G401.6 (cell line): ENCODE data around the gene CLEC20A.

ENCODE experiments used
- FAIRE-seq: peaks from 2 replicates; lab custom pipeline; 2012; peaks lifted over from hg19 to GRCh38; lab: Jason Lieb, UNC

CLEC20A gene

DNA sequence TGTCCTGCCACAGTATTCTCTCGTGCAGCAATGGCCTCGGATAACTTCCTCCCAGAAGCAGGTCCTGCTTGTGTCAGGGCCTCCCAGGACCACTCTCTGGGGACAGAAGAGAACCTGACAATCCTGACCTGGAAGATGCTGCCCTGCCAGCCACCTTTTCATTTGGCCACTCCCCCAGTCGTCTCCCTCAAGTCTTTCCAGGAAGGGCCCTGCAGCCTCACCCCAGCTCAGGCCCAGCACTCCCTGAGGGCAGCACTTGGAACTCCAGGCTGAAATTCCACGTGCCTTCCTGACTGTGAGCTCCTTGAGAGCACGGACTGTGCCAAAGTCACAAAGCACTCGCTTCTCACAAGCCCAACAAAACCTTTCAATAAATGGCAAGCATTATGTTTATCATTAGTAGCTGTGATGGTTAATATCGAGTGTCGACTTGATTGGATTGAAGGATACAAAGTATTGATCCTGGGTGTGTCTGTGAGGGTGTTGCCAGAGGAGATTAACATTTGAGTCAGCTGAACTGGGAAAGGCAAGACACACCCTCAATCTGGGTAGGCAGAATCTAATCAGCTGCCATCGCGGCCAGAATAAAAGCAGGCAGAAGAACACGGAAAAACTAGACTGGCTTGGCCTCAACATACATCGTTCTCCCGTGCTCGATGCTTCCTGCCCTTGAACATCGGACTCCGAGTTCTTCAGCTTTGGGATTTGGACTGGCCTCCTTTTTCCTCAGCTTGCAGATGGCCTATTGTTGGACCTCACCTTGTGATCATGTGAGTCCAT is 2.3 kb upstream of the CLEC20A start:
- no peak for FAIRE-seq

DNA sequence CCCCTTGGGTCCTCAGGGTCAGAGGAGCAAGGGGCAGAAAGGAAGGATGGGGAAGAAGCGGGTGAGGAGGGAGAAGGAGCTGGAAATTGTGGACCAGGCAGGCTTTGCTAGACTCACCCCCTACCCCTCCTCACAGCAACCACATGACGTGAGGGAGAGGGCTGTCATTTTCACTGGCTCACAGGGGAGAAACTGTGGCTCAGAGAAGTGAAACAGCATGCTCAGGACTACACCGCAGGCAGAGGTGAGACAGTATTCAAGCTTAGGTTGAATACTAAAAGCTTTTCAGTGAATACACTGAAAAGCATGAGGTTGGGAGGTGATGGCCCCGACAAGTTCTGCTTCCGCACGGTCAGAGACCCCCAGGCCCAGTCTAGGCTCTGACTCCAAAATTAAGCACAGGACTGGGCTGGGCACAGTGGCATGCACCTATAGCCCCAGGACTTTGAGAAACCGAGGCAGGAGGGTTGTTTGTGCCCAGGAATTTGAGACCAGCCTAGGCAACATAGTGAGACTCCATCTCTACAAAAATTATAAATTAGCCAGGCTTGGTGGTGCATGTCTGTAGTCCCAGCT is 1.2 kb upstream of the CLEC20A start:
- FAIRE-seq: no peak

DNA sequence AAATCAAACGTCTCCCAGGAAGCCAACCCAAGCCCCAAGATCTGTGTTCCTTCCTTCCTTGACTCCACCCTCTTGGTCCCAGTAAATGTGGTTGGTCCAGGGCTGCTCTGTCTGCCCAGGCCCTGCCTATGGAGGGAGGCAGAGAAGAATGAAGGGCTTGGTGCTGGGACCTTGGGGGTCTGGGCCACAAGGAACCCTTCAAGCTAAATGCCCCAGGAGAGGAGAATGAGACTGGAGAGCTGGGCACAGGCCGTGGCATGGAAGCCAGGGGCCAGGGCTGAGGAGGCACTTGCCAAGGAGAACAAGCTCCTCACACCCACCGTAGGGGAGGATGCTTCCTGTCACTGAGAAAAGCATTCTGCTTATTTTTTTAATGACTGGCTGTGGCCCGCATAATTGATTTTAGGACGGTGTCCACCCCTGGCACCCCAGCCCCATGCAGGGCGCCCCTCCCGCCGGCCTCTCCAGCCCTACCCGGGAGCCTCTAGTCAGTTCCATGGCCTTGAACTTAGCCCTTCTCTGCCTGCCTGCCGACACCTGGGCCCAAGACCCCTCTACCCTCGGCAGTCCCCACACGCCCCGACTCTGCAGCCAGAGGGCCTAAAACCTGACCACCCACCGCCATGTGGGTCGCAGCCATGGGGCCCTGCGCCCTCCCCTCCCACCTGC is 889 bp downstream of the CLEC20A start:
- FAIRE-seq: no peak

DNA sequence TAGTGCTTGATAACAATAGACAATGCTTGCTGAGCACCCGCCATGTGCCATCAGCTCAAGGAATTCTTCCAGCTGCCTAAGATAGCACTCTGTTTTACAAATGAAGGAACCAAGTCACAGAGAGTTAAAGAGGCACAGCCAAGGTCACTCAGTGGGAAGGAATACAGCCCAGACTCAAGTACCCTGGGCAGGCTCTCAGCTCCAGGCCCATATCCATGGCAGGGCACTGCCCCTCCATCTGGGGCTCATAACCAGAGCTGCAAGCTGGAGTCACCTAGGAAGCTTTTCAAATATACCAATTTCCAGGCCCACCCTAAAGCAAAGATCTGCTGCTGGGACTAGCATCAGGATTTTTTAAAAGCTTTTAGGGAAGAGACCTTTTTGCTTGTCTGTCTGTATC is 1.6 kb downstream of the CLEC20A start:
- no peak for FAIRE-seq

DNA sequence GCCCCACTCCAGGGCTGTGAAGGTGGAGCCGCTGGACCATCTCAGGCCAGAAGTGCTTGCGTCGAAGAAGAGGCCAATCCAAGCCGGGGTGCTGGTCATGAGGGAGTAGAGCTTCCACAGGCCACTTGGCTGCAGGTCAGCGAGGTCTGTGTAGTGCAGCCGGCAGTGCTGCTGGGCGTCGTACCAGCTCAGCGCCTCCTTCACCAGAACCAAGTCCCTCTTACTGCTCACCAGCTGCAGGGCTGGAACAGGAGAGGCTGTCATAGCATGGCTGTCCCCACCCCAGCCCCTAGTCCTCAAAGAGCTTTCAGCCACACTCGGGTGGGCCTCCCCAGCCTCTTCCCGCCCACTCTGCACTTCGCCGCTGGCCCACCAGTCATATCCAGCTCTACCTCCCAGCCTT is 2.2 kb downstream of the CLEC20A start:
- FAIRE-seq: no peak

DNA sequence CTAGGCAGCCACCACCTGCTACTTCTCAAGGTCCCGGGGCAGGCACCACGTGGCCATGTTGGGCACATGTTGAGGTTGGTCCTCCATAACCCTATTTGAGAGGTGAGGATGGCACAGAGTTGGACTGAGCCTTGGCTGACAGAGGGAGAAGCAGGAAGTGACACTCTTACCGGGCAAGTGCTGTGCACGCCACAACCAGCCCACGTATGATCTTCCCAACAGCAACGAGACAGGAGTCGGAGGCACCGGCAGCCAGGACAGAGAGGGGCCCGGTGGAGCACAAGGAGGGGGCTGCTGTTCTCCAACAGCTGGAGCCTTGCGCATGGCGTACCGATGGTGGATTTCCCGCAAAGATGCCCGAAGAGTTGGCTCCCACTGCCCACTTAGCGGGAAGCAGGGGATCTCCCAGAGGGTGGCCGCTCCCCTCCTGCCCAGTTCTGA is 3.4 kb downstream of the CLEC20A start:
- FAIRE-seq: no peak

DNA sequence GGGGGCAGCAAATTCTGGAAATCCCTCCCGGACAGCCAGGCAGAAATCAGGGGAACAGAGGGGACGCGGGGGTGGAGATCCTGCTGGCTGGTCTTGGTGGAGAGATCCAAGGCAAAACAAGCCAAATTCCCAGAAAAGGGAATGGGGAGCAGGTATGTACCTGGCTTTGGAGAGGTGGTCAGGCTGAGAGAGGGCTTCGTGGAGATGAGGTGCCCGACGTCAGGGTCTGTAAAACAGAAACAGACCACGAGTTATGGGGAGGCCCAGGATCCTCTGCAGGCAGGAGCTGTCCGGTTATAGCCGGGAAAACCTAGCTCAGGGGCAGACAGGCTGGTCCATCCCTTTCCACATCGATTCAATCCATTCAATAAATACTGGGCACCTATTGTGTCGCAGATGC is 4.4 kb downstream of the CLEC20A start:
- FAIRE-seq: no peak

DNA sequence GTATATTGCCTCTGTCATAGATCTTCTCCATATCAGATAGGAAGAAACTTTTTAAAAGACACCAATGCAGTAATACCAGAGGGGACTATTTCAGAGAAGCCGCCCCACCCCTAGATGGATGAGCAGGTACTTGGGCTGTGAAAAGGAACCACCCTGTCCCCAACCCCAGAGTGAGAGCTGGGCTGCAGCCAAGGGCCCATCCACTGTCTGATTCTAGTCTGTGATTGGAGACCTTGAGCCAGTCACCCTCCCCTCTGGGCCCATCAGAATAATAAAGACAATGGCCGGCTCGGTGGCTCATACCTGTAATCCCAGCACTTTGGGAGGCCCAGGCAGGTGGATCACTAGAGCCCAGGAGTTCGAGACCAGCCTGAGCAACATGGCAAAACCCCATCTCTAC is 5.0 kb downstream of the CLEC20A start:
- FAIRE-seq: no peak

DNA sequence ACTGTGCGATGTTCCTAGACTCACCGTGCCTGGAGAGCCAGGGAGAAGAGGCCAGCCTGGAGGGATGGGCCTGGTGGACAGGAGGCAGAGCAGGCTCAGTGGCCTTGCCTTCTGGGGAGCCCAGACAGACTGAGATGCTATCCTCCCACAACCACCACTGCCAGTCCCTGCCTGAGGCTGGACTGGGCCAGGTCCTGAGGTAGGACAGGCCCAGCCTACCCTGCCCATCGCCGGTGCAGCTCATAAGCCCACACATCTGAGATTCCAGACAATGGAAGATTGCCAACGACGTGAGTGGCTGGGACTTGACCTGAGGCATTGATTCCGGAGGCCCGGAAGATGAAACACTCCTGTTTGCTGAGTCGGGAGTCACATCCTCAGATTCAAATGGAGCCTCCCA is 5.8 kb downstream of the CLEC20A start:
- FAIRE-seq: no peak

DNA sequence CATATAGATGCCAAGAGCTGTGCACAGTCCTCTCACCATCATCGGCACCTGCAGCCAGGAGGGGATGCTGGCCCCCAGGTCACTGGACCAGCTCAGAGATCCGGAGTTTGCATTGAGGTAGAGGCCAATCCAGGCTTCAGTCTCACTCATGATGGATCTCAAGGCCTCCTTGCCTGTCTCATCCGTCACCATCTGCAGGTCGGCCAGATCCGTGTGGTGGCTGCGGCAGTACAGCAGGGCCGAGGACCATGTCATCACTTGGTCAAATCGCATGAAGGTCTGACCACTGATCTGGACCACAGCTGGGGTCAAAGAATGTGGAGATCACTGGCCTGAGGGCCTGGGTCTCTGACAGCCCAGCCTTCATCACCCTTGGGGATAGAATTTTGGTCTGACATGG is 6.6 kb downstream of the CLEC20A start:
- FAIRE-seq: no peak

DNA sequence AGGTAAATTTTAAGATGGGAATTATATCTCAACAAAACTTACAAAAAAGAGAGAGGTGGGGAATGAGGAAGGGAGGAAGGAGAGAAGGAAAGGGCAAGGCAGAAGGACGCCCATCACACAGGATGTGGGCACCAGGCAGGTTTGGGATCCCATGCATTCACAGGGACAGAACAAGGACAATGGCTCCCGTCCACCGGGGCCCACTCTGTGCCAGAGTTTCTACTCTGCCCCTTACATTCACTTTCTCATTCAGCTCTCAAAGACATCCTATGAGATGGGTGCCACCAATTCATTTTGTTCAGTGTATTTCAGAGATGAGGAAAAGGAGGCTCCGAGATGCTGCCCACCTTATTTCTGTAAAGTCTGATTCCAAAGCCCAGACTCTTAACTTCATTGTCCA is 7.4 kb downstream of the CLEC20A start:
- FAIRE-seq: no peak

DNA sequence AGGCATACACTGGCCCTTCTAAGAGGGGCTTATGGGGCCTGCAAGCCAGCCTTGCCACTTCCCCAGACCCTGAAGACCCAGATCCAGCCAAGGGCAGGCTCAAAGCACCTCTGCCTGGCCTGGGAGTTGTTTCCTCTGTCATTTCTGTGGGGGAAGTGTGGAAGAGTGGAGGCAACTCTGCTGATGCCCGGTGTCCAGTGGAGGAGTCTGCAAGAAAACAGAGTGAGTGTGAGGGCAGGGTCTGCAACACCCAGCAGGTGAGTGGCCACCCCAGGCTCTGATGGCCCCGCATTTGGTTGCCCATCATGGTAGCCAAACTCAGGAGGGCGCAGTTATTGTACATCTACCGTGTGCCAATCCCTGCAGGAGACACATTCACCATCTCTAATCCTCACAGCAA is 8.4 kb downstream of the CLEC20A start:
- no peak for FAIRE-seq

DNA sequence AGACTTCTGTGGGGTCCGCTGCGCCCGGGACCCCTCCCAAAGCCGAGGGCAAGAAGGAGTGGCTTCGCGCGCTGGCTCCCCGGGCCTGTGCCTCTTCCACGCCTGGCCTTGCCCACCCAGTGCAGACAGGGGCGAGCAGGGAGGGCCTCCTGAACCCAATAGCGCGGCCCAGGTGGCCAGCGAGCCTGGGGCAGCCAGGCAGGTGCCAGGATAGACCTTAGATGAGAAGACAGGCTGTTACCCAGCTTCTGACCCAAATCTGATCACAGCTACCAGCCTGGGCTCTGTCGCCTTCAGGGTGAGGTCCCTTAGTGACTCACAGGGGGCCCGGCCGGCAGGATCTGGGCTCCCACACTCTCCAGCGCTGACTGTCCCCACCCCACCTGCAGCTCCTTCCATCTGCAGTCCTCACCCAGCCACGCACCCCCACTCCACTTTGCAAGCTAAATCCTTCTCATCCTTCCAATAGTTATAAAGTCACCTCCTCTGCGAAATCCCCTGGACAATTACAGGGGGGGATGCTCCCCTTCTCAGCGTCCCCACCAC is 9.6 kb downstream of the CLEC20A start:
- FAIRE-seq: no peak

DNA sequence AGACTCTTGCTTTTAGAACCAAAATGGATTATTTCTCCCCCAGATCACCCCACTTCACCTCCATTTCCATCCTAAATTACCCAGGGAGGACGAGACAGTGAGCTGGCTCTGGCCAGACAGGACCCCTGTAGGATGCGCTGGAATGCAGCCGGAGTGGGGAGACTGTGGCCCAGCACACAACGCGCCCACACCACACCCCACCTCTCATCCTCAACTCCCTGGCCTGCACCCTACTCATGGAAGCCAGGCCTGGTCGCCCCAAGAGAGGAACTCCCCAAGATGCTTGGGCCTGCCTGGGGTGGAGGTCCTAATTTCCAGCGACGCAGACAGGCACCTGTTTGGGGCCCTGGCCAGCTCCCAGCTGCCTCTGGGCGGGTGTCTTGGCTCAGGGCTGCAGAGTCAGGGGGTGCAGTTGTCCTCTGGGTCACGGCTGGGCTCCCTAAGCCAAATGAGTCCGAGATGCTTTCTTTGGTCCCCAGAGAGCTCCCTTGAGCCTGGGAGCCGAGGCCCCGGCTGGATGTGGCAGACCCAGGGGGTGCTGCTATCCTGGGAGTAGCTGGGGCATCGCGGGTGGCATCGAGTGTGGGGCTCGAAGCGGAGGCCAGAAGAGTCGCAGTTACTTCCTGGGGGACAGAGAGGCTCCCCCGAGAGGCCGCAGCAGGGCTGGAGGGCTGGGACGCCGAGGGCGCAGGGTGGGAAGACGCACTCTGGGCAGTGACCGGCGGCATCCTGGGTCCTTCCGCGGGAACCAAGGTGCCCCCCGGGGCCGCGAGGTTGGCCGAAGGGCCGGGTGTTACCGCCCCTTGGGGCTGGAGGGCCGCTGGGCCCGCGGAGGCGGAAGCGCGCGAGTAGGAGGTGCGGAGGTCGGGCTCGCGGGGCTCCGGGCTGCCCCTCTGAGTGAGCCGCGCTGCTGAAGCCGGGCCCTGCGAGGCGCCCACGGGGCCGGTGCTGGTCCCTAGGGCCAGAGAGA is 10.4 kb downstream of the CLEC20A start:
- no peak for FAIRE-seq

DNA sequence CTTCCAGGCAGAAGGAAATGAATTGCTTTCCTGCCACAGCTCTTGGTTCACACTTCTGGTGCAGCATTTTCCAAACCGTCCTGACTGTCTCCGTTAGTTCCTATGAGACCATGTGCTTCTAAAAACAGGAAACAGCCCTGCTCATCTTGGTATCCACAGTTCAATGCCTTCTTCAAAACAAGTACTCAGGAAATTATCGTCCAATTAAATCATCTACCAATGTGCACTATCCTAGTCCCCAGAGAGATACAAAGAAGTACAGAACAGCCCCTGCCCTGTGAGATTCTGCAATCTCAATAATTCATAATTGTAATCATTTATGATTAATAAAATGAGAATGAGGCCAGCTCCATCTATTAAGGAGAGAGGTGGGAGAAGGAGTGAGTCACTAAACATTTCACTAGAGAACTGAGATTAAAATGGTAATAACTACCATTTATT is 11.2 kb downstream of the CLEC20A start:
- FAIRE-seq: no peak

DNA sequence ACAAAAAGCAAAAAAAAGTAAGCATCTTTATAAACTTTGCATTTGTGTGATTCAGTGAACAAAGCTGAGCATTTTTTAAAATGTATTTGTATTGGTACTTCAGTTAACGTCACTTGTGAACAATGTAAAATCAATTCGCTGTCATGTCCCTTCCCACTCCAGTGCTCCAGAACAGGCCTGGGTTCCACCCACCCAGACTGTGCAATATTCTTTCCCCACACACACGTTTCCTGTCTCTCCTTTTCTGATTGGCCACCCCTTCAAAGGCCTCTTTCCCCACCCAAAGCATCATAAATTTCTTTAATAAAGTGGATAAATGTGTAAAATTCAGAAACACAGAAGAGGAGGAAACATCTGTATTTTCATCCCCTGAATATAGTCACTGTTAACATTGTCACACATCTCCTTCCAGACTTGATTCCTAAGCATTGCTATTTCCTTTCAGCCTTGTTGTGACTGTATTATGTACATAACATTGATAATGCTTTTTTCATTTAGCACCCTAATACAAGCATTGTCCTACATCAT is 12.0 kb downstream of the CLEC20A start:
- FAIRE-seq: no peak

DNA sequence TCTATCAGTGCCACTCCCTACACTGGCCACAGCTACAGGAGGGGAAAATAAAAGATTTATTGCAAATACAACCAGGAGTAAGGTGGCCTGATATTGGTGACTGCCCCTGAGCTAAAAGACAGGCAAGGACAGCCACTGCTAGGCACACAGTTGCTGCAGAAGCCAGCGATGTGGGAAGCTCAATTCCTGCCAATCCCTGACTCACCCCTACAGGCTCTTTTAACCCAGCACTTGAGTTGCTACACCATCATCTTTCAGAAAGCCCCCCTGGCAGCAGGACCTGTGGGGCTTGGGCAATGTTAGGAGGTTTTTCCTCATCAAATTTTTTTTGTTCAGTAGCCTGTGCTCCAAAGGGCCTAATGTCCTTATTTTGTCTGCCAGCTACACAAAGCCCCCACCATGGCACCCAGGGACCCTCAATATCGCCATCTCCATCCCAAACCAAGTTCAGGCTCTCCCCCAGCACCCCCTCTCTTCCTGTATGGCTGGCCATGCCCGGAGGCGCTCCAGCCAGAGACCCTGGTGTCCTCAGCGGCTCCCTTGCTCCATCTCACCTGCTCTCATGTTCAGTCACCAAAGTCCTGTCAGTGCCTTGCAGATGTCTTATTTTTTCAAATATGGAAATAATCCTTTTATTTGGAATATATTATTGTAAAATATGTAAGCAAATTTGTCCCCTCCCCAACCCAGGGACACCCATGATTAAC is 13.4 kb downstream of the CLEC20A start:
- FAIRE-seq: no peak

DNA sequence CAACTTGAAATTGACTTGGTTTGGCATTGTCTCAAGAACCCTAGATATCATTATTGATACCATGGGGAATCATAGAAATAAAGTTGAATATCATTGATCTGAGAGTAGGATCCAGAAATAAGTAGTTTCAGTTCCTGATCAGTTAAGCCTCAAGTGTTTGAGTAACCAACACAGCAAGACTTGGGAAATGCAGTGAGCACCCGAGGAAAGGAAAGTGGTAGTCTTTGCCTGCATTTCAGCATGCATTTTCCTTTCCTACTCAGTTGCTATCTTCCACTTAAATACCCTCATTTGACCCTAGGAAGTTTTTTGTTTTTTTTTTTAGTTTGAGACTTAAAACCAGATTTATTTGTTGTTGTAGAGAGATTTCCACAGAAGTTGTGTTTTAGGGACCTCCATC is 18.9 kb downstream of the CLEC20A start:
- no peak for FAIRE-seq

DNA sequence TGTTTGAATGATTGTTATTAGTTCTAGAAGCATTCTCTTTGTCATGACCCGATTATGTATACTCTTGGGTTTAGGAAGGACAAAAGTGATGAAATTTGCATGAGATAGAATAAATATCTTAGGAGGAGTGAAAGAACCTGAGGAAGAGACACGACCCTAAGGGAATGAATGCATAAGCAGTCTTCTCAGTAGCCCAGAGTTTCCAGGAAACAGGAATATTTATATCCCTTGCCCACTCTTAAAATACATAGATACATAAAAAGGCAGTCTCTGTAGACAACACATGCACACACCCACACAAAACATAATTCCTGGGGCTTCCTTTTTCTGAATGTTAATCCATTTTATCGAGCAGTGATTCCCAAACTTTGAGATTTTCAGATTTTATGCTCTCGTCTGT is 19.4 kb downstream of the CLEC20A start:
- FAIRE-seq: no peak

DNA sequence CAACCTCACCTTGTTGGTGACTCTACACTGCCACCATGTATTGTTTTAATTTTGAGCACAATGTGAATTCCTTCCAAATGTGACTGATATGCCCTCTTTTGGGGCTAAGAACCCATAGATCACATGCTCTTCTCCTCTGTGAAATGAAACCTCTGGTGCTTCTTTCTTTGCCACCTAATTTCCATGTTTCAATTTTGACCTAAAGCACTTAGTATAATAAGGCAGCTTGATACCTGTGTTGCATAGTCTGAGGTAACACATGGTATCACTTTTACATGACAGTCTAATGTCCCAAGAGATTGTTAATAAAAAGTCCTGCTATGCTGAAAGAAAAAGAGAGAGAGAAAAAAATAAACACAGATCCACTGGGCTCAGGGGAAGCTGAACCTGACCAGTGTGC is 24.2 kb downstream of the CLEC20A start:
- FAIRE-seq: no peak

DNA sequence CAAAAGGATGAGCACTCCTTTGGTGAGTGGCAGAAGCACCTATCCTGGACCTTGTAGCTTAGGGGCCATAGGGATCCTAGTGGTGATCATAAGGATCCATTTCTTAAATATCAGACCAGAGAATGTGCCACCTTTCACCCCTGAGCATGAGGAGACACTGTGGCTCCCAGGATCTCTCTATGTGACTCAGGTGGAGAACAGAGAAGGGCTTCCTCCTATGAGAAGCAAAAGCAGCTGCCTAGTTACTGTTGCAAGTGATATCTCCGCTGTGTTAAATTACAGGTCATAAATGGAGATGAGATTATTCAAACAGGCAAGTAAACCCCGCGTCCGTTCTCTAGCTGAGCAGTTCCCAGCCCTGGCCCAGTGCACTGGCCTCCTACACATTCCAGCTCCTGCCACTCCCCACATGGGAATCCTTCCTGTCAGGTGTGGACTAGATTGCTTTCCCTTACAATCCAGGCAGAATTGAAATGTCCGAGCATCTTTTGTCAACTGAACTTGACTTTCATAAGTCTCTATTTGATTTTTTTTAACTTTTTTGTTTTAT is 26.3 kb downstream of the CLEC20A start:
- FAIRE-seq: no peak
